Fibroblast of the aortic adventitia (primary cell): ENCODE data around the gene IGF2BP2. TPM values are rescaled to one million over a fixed set of nuclear protein-coding genes. Genes with fewer than 3 reads are reported as not detected.

Source experiments
- DNase-seq: peaks from one replicate; pipeline ENCODE4 v3.0.0-alpha.2; 2010; ENCODE audit warnings: low read depth
- H3K4me3 ChIP-seq: 2 replicates; pipeline ENCODE4 v1.5.1; 2011; ENCODE audit warnings: low read depth, mild to moderate bottlenecking, control low read depth, low read length, moderate library complexity
- CTCF ChIP-seq: IDR thresholded peaks from 2 replicates; pipeline ENCODE4 v1.5.1; 2011; ENCODE audit warnings: mild to moderate bottlenecking, low read length, control low read depth, inconsistent platforms; ENCODE audit not compliant: insufficient read depth
- total RNA-seq: library from RNA; depleted of rRNA; stranded (reverse); fragments of >200 nt; gene quantifications from 2 replicates; pipeline ENCODE4 v1.2.3, GENCODE V29; 2012; ENCODE audit warnings: low replicate concordance

IGF2BP2 gene
- total RNA-seq, 1 donor, result 40.1 TPM

GRCh38 chr3:185713015-185713414 lies 111.8 kb downstream of the IGF2BP2 start:
- no peak for DNase-seq
- TF ChIP-seq CTCF, result no peak
- no peak overlapping the region for H3K4me3 ChIP-seq

- TF ChIP-seq CTCF, result no peak
- no peak overlapping the region for H3K4me3 ChIP-seq
- DNase-seq, result peak; percentile 55
These were observed 112.5 kb downstream of the IGF2BP2 start for GRCh38 chr3:185712337-185712736.

- peak; percentile 30 for DNase-seq
- H3K4me3 ChIP-seq, result no peak overlapping the region
- TF ChIP-seq CTCF, result no peak
These were observed 113.5 kb downstream of the IGF2BP2 start for GRCh38 chr3:185711255-185711870.

- H3K4me3 ChIP-seq, result no peak overlapping the region
- DNase-seq, result no peak
- TF ChIP-seq CTCF, result no peak
These were observed 115.4 kb downstream of the IGF2BP2 start for GRCh38 chr3:185709251-185709955.

GRCh38 chr3:185708392-185708791 lies 116.5 kb downstream of the IGF2BP2 start:
- H3K4me3 ChIP-seq, result no peak overlapping the region
- TF ChIP-seq CTCF, result no peak
- no peak for DNase-seq

GRCh38 chr3:185705498-185705897 lies 119.3 kb downstream of the IGF2BP2 start:
- no peak overlapping the region for H3K4me3 ChIP-seq
- no peak for DNase-seq
- TF ChIP-seq CTCF, result no peak
